HepG2 (cell line): ENCODE data around the gene CDC25C. TPM values are rescaled to one million over a fixed set of nuclear protein-coding genes. Genes with fewer than 3 reads are reported as not detected.

Experiments used
- ARID2 ChIP-seq: sonication (generic); formaldehyde crosslinking; IDR thresholded peaks from 2 replicates; pipeline ENCODE4 v1.8.1; 2022; ENCODE audit warnings: mild to moderate bottlenecking, missing genetic modification reagents, borderline replicate concordance
- ATAD3A ChIP-seq: sonication (generic); formaldehyde crosslinking; IDR thresholded peaks from 2 replicates; pipeline ENCODE4 v1.4.0; 2020; ENCODE audit warnings: missing genetic modification reagents
- FOXM1 ChIP-seq: sonication (generic); formaldehyde crosslinking; IDR thresholded peaks from 2 replicates; pipeline ENCODE4 v1.5.0; 2020; ENCODE audit warnings: missing genetic modification reagents
- GABPA ChIP-seq, 2 experiments: IDR thresholded peaks; 2 replicates each; pipeline ENCODE4 v1.6.1; 2011 to 2016; ENCODE audit warnings: low read depth in 2 of 2, low read length in 1 of 2, missing biosample characterization in 1 of 2, missing genetic modification characterization in 1 of 2
- HNF4G ChIP-seq, 2 experiments: sonication (generic) in 1 of 2; formaldehyde crosslinking in 1 of 2; IDR thresholded peaks; 2 replicates each; pipeline versions ENCODE4 v1.4.0 to v1.6.1; 2011 to 2020; ENCODE audit warnings: borderline replicate concordance in 2 of 2, low read depth in 2 of 2, mild to moderate bottlenecking in 2 of 2, low read length in 1 of 2, missing genetic modification reagents in 1 of 2, moderate library complexity in 1 of 2
- MYNN ChIP-seq: sonication (generic); formaldehyde crosslinking; IDR thresholded peaks from 2 replicates; pipeline ENCODE4 v1.4.0; 2020; ENCODE audit warnings: mild to moderate bottlenecking, low read depth, missing genetic modification reagents
- PAWR ChIP-seq: sonication (generic); formaldehyde crosslinking; IDR thresholded peaks from 2 replicates; pipeline ENCODE4 v1.4.0; 2020; ENCODE audit warnings: missing genetic modification reagents, mild to moderate bottlenecking, borderline replicate concordance
- SMAD3 ChIP-seq: sonication (generic); formaldehyde crosslinking; IDR thresholded peaks from 2 replicates; pipeline ENCODE4 v1.4.0; 2020; ENCODE audit warnings: missing genetic modification reagents
- TEAD3 ChIP-seq: optimal IDR thresholded peaks from 2 replicates; pipeline ENCODE3; 2016; ENCODE audit warnings: borderline replicate concordance
- ZNF75D ChIP-seq: sonication (generic); formaldehyde crosslinking; IDR thresholded peaks from 2 replicates; pipeline ENCODE4 v1.8.1; 2023; ENCODE audit warnings: missing genetic modification reagents, mild to moderate bottlenecking, borderline replicate concordance
- polyA plus RNA-seq, 8 experiments: library from polyadenylated mRNA; depleted of rRNA in 3 of 8; stranded (reverse) in 7 of 8; unstranded in 1 of 8; fragments of >200 nt; fragmentation: Illumina TruSeq in 4 of 8; extraction: Trizol in 4 of 8; gene quantifications; 2 replicates each; pipeline versions ENCODE4 v1.2.1 to v1.2.3, GENCODE V29; 2011 to 2016; ENCODE audit warnings: low read depth in 4 of 8, missing spikeins in 1 of 8, mixed read lengths in 1 of 8; ENCODE audit not compliant: insufficient read depth in 1 of 8
- total RNA-seq, 5 experiments: library from RNA; depleted of rRNA; stranded (reverse); fragments of >200 nt; fragmentation: Illumina TruSeq; extraction: Trizol; gene quantifications; 2 replicates each; pipeline ENCODE4 v1.2.3, GENCODE V29; 2016; ENCODE audit warnings: low read depth in 1 of 5
- TF ChIP-seq, protein P1 (sequence below): sonication (generic); formaldehyde crosslinking; IDR thresholded peaks from 2 replicates; pipeline ENCODE4 v1.4.0; 2020; ENCODE audit warnings: missing genetic modification reagents
- TF ChIP-seq, protein P2 (sequence below): sonication (generic); formaldehyde crosslinking; IDR thresholded peaks from 2 replicates; pipeline ENCODE4 v1.5.0; 2020; ENCODE audit warnings: mild to moderate bottlenecking, missing genetic modification reagents, borderline replicate concordance
- TF ChIP-seq, protein P3 (sequence below): sonication (generic); formaldehyde crosslinking; IDR thresholded peaks from 2 replicates; pipeline ENCODE4 v1.4.0; 2020; ENCODE audit warnings: missing genetic modification reagents, borderline replicate concordance
- TF ChIP-seq, protein P4 (sequence below): sonication (generic); formaldehyde crosslinking; IDR thresholded peaks from 2 replicates; pipeline ENCODE4 v1.5.0; 2020; ENCODE audit warnings: missing genetic modification reagents
- TF ChIP-seq, protein P5 (sequence below): sonication (generic); formaldehyde crosslinking; IDR thresholded peaks from 2 replicates; pipeline ENCODE4 v1.4.0; 2020; ENCODE audit warnings: low read depth, missing genetic modification reagents

CDC25C gene
- total and polyA plus RNA-seq, 2 of the 13 experiments (the other 11 are each of a cell fraction or from before 2014, with no cell fraction given): 17.7 to 27.6 TPM

DNA sequence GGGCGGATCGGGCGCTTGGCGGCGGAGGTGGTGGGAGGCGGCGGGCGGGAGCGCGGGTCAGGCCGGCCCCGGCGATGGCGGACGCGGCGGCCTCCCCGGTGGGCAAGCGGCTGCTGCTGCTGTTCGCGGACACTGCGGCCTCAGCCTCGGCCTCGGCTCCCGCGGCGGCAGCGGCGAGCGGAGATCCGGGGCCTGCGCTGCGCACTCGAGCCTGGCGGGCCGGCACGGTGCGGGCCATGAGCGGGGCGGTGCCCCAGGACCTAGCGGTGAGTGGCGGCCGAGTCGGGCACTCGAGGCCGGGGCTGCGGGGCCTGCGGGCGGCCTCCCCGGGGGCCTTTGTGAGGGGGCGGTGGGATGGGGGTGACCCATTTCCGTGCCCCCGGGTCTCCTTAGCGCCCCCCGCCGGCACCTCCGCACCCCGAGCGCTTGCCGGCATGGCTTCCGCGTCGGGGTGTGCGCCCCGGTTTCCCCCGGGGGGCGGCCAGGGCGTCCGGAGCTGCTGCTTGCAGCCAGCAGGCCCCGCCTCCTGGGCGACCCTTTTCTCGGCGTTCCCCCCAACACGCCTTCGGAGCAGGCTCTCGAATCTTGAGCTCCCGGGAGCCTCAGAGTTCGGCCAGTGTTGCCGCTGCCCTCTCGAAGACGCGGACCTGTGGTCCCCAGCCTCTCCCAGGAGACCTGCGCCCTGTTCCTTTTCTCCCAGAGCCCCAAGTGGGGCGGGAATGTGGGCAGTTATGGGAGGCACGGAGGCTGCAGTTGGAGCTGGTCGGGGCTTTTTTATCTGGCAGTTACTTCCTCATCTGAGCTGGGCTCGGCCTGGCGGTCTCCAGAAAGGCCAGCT, 21.3 kb upstream of the CDC25C start (continued):
- TF ChIP-seq, protein P1, sequence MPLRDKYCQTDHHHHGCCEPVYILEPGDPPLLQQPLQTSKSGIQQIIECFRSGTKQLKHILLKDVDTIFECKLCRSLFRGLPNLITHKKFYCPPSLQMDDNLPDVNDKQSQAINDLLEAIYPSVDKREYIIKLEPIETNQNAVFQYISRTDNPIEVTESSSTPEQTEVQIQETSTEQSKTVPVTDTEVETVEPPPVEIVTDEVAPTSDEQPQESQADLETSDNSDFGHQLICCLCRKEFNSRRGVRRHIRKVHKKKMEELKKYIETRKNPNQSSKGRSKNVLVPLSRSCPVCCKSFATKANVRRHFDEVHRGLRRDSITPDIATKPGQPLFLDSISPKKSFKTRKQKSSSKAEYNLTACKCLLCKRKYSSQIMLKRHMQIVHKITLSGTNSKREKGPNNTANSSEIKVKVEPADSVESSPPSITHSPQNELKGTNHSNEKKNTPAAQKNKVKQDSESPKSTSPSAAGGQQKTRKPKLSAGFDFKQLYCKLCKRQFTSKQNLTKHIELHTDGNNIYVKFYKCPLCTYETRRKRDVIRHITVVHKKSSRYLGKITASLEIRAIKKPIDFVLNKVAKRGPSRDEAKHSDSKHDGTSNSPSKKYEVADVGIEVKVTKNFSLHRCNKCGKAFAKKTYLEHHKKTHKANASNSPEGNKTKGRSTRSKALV (CRISPR knock-in tag): 0 out of 2 replicates have a peak, but pooled peaks have one; percentile 56
- no peak for TF ChIP-seq ATAD3A (CRISPR knock-in tag)
- TF ChIP-seq GABPA (IDR thresholded peaks at IDR 0.05; ENCODE audit: low read depth, low read length): no peak
- no peak for TF ChIP-seq GABPA (CRISPR knock-in tag; IDR thresholded peaks at IDR 0.05; ENCODE audit: low read depth)
- TF ChIP-seq ZNF75D: no peak
- TF ChIP-seq, protein P2, sequence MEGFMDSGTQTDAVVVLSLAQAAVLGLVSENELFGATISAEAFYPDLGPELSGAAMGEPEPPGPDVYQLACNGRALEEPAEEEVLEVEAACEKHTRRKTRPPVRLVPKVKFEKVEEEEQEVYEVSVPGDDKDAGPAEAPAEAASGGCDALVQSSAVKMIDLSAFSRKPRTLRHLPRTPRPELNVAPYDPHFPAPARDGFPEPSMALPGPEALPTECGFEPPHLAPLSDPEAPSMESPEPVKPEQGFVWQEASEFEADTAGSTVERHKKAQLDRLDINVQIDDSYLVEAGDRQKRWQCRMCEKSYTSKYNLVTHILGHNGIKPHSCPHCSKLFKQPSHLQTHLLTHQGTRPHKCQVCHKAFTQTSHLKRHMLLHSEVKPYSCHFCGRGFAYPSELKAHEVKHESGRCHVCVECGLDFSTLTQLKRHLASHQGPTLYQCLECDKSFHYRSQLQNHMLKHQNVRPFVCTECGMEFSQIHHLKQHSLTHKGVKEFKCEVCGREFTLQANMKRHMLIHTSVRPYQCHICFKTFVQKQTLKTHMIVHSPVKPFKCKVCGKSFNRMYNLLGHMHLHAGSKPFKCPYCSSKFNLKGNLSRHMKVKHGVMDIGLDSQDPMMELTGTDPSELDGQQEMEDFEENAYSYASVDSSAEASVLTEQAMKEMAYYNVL (CRISPR knock-in tag): no peak
- peak; percentile 12 for TF ChIP-seq TEAD3 (CRISPR knock-in tag)
- no peak for TF ChIP-seq MYNN
- no peak for TF ChIP-seq HNF4G (IDR thresholded peaks at IDR 0.05; ENCODE audit: borderline replicate concordance, low read depth, low read length)
- TF ChIP-seq HNF4G (CRISPR knock-in tag; IDR thresholded peaks at IDR 0.05; ENCODE audit: borderline replicate concordance, low read depth): no peak
- TF ChIP-seq, protein P3, sequence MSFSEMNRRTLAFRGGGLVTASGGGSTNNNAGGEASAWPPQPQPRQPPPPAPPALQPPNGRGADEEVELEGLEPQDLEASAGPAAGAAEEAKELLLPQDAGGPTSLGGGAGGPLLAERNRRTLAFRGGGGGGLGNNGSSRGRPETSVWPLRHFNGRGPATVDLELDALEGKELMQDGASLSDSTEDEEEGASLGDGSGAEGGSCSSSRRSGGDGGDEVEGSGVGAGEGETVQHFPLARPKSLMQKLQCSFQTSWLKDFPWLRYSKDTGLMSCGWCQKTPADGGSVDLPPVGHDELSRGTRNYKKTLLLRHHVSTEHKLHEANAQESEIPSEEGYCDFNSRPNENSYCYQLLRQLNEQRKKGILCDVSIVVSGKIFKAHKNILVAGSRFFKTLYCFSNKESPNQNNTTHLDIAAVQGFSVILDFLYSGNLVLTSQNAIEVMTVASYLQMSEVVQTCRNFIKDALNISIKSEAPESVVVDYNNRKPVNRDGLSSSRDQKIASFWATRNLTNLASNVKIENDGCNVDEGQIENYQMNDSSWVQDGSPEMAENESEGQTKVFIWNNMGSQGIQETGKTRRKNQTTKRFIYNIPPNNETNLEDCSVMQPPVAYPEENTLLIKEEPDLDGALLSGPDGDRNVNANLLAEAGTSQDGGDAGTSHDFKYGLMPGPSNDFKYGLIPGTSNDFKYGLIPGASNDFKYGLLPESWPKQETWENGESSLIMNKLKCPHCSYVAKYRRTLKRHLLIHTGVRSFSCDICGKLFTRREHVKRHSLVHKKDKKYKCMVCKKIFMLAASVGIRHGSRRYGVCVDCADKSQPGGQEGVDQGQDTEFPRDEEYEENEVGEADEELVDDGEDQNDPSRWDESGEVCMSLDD (CRISPR knock-in tag): peak; percentile 97
- no peak for TF ChIP-seq SMAD3
- TF ChIP-seq, protein P4, sequence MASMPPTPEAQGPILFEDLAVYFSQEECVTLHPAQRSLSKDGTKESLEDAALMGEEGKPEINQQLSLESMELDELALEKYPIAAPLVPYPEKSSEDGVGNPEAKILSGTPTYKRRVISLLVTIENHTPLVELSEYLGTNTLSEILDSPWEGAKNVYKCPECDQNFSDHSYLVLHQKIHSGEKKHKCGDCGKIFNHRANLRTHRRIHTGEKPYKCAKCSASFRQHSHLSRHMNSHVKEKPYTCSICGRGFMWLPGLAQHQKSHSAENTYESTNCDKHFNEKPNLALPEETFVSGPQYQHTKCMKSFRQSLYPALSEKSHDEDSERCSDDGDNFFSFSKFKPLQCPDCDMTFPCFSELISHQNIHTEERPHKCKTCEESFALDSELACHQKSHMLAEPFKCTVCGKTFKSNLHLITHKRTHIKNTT (CRISPR knock-in tag): no peak
- TF ChIP-seq PAWR: no peak
- TF ChIP-seq FOXM1 (CRISPR knock-in tag): no peak
- TF ChIP-seq ARID2 (CRISPR knock-in tag): no peak
- TF ChIP-seq, protein P5, sequence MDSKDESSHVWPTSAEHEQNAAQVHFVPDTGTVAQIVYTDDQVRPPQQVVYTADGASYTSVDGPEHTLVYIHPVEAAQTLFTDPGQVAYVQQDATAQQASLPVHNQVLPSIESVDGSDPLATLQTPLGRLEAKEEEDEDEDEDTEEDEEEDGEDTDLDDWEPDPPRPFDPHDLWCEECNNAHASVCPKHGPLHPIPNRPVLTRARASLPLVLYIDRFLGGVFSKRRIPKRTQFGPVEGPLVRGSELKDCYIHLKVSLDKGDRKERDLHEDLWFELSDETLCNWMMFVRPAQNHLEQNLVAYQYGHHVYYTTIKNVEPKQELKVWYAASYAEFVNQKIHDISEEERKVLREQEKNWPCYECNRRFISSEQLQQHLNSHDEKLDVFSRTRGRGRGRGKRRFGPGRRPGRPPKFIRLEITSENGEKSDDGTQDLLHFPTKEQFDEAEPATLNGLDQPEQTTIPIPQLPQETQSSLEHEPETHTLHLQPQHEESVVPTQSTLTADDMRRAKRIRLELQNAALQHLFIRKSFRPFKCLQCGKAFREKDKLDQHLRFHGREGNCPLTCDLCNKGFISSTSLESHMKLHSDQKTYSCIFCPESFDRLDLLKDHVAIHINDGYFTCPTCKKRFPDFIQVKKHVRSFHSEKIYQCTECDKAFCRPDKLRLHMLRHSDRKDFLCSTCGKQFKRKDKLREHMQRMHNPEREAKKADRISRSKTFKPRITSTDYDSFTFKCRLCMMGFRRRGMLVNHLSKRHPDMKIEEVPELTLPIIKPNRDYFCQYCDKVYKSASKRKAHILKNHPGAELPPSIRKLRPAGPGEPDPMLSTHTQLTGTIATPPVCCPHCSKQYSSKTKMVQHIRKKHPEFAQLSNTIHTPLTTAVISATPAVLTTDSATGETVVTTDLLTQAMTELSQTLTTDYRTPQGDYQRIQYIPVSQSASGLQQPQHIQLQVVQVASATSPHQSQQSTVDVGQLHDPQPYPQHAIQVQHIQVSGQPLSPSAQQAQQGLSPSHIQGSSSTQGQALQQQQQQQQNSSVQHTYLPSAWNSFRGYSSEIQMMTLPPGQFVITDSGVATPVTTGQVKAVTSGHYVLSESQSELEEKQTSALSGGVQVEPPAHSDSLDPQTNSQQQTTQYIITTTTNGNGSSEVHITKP: no peak
